Caco-2 (cell line): Measurements from ENCODE around the gene MOB2. TPM values are rescaled to one million over a fixed set of nuclear protein-coding genes. Genes with fewer than 3 reads are reported as not detected.

Experiments used
- BruUV-seq: library from RNA; stranded (reverse); fragments of 400-500 nt; replicated peaks from 2 replicates; lab custom pipeline; 2021; lab: Mats Ljungman, UMichigan
- CTCF ChIA-PET: fragments of 300-600 bp; sonication (Branson Sonifier 250); formaldehyde crosslinking; loops from one replicate; lab custom pipeline; 2022; ENCODE audit warnings: antibody characterized with exemption; lab: Charles Lee
- POLR2A ChIA-PET: fragments of 300-600 bp; sonication (Branson Sonifier 250); formaldehyde crosslinking; loops from one replicate; lab custom pipeline; 2022; ENCODE audit warnings: antibody characterized with exemption; lab: Charles Lee
- DNase-seq, 2 experiments: peaks; one replicate each; pipeline versions ENCODE4 v3.0.0 to v3.0.0-alpha.2; 2020 to 2022
- H3K27me3 ChIP-seq: replicated peaks from 2 replicates; pipeline ENCODE4 v1.6.0; 2011; ENCODE audit warnings: low read length; ENCODE audit not compliant: control insufficient read depth, insufficient read depth
- H3K36me3 ChIP-seq: 2 replicates; pipeline ENCODE4 v1.5.1; 2011; ENCODE audit warnings: low read length; ENCODE audit not compliant: control insufficient read depth, insufficient read depth
- H3K4me1 ChIP-seq: fragments of 250-450 bp; sonication (Bioruptor Pico); 2 replicates; pipeline ENCODE4 v1.5.1; 2020; ENCODE audit warnings: mild to moderate bottlenecking
- H3K4me3 ChIP-seq: 2 replicates; pipeline ENCODE4 v1.5.1; 2011; ENCODE audit warnings: low read depth, mild to moderate bottlenecking, control low read depth, low read length
- H3K9me3 ChIP-seq: fragments of 250-450 bp; sonication (Bioruptor Pico); 2 replicates; pipeline ENCODE4 v1.5.1; 2020; ENCODE audit warnings: mild to moderate bottlenecking, moderate library complexity
- H3K27ac Mint-ChIP-seq: one replicate; pipeline ENCODE4 v1.8.0; 2022; ENCODE audit warnings: mixed read lengths; ENCODE audit not compliant: unreplicated experiment
- H3K27me3 Mint-ChIP-seq: one replicate; pipeline ENCODE4 v1.8.0; 2022; ENCODE audit warnings: mixed read lengths; ENCODE audit not compliant: insufficient read depth, unreplicated experiment
- H3K36me3 Mint-ChIP-seq: one replicate; pipeline ENCODE4 v1.8.0; 2022; ENCODE audit warnings: mild to moderate bottlenecking, mixed read lengths; ENCODE audit not compliant: insufficient read depth, unreplicated experiment
- H3K4me1 Mint-ChIP-seq: one replicate; pipeline ENCODE4 v1.8.0; 2022; ENCODE audit warnings: low read depth, mixed read lengths; ENCODE audit not compliant: unreplicated experiment
- H3K4me3 Mint-ChIP-seq: one replicate; pipeline ENCODE4 v1.8.0; 2022; ENCODE audit warnings: mild to moderate bottlenecking, moderate library complexity, mixed read lengths; ENCODE audit not compliant: unreplicated experiment
- H3K9me3 Mint-ChIP-seq: one replicate; pipeline ENCODE4 v1.8.0; 2022; ENCODE audit warnings: mixed read lengths; ENCODE audit not compliant: unreplicated experiment
- intact Hi-C: fragments of 100-400 bp; cut with micrococcal nuclease; formaldehyde crosslinking; loops from one replicate; pipeline ENCODE4 v1.10.0; 2022; ENCODE audit not compliant: unreplicated experiment
- total RNA-seq: library from RNA; stranded (reverse); gene quantifications from 2 replicates; pipeline ENCODE4 v1.2.3, GENCODE V29; 2022
- TF ChIP-seq, protein P1 (sequence below), 2 experiments: fragments of 200-600 bp in 1 of 2; IDR thresholded peaks; 1 replicate in 1 of 2; 2 replicates in 1 of 2; pipeline versions ENCODE4 v1.5.1 to v1.8.0; 2011 to 2022; ENCODE audit warnings: antibody characterized with exemption in 1 of 2, control low read depth in 1 of 2, inconsistent platforms in 1 of 2, low read depth in 1 of 2, low read length in 1 of 2, mild to moderate bottlenecking in 1 of 2, moderate library complexity in 1 of 2; ENCODE audit not compliant: insufficient read depth in 1 of 2, severe bottlenecking in 1 of 2, unreplicated experiment in 1 of 2

Gene MOB2
- total RNA-seq, 1 experiment from 2014 or later, result 32.7 TPM

DNA sequence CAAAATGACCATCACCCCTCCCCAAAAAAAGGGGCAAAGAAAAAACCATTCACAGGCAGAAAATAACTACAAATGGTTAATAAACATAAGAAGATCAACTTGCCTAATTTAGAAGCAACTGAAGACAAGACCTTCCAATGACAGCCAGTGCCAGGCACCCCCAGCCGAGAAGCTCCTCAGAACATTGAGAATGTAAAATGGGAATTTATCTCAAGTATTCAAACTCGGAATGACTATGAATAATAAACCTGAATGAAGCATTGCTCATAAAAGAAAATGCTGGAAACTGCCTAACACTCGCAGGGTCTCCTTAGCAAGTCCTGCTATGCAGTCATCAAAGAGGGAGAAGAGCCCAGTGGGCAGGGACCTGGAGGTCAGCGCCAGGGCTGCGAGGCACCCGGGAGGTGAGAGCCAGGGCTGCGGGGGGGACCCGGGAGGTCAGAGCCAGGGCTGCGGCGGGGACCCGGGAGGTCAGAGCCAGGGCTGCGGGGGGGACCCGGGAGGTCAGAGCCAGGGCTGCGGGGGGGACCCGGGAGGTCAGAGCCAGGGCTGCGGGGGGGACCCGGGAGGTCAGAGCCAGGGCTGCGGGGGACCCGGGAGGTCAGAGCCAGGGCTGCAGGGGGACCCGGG is 23.2 kb upstream of the MOB2 start:
- Histone ChIP-seq H3K4me1 (no peaks in the 10 kb centered on the region), H3K27me3 (no peaks in the 10 kb centered on the region), H3K4me3 (no peak overlapping the region), H3K9me3 (no peaks in the 10 kb centered on the region), H3K36me3 (no peaks in the 10 kb centered on the region)
- DNase-seq, result no peak
- H3K4me3 Mint-ChIP-seq, result no peak overlapping the region
- H3K27ac Mint-ChIP-seq, result no peak overlapping the region
- TF ChIP-seq, protein P1, sequence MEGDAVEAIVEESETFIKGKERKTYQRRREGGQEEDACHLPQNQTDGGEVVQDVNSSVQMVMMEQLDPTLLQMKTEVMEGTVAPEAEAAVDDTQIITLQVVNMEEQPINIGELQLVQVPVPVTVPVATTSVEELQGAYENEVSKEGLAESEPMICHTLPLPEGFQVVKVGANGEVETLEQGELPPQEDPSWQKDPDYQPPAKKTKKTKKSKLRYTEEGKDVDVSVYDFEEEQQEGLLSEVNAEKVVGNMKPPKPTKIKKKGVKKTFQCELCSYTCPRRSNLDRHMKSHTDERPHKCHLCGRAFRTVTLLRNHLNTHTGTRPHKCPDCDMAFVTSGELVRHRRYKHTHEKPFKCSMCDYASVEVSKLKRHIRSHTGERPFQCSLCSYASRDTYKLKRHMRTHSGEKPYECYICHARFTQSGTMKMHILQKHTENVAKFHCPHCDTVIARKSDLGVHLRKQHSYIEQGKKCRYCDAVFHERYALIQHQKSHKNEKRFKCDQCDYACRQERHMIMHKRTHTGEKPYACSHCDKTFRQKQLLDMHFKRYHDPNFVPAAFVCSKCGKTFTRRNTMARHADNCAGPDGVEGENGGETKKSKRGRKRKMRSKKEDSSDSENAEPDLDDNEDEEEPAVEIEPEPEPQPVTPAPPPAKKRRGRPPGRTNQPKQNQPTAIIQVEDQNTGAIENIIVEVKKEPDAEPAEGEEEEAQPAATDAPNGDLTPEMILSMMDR (IDR thresholded peaks at IDR 0.05; ENCODE audit: insufficient read depth in 1 of 2, low read depth in 1 of 2, low read length in 1 of 2, severe bottlenecking in 1 of 2, unreplicated experiment in 1 of 2), result no peak
- POLR2A ChIA-PET, result interaction anchor here (0.5 kb wide), 1 partner anchor 48 kb away, joined by 8 read pairs; no protein-coding TSS in a partner anchor
- peaks cover 12% of the 10 kb centered on the region for H3K4me1 Mint-ChIP-seq
- intact Hi-C loops, result no loop called here
- no peaks in the 10 kb centered on the region for H3K9me3 Mint-ChIP-seq
- CTCF ChIA-PET, result no interaction called here
- no TSS peak for BruUV-seq
- H3K27me3 Mint-ChIP-seq, result no peaks in the 10 kb centered on the region
- H3K36me3 Mint-ChIP-seq, result peaks cover 4% of the 10 kb centered on the region

DNA sequence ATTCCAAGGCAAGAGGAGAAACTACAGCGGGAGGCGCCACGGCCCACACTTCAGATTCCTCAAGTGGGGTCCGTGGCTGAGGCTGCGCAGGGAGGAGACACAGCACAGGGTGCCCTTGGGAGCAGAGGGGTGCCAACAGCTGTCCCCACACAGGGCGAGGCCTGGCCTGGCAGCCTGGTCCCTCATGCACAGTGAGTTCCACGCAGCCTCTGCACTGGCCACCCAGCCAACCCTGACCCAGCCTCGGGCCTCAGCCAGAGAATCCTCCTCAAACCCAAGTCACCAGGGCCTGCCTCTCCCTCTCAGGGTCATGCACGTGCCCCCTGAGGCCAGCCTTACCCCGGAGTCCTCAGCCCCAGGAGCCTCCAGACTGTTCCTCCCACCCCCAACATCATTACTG is 22.4 kb upstream of the MOB2 start:
- Histone ChIP-seq H3K27me3 (no peaks in the 10 kb centered on the region), H3K36me3 (no peaks in the 10 kb centered on the region), H3K4me1 (no peaks in the 10 kb centered on the region), H3K4me3 (no peak overlapping the region), H3K9me3 (no peaks in the 10 kb centered on the region)
- H3K36me3 Mint-ChIP-seq, result no peaks in the 10 kb centered on the region
- intact Hi-C loops, result no loop called here
- CTCF ChIA-PET, result no interaction called here
- H3K9me3 Mint-ChIP-seq, result no peaks in the 10 kb centered on the region
- POLR2A ChIA-PET, result no interaction called here
- DNase-seq, result no peak
- no peak overlapping the region for H3K4me3 Mint-ChIP-seq
- H3K4me1 Mint-ChIP-seq, result peaks cover 12% of the 10 kb centered on the region
- TF ChIP-seq, protein P1 (IDR thresholded peaks at IDR 0.05; ENCODE audit: insufficient read depth in 1 of 2, low read depth in 1 of 2, low read length in 1 of 2, severe bottlenecking in 1 of 2, unreplicated experiment in 1 of 2), result no peak
- BruUV-seq, result no TSS peak
- H3K27me3 Mint-ChIP-seq, result no peaks in the 10 kb centered on the region
- H3K27ac Mint-ChIP-seq, result no peak overlapping the region

DNA sequence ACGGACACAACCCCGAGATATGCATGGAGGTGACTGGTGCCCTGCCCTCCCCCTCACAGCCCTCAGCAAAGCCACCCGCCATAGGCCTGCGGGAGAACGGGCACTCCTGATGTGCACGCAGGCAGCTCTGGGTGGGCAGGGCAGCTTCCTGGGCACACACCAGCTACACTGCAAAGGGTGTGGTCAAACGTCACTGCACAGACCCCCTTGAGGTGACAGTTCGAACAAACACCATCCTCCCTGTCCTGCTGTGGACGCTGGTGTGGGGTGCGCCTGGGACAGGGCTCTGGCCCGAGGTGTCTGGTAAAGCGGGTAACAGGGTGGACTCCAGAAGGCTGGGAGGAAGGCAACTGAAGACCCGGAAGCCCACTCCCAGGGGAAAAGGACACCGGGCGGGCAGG is 21.9 kb upstream of the MOB2 start:
- CTCF ChIA-PET, result no interaction called here
- H3K27ac Mint-ChIP-seq, result no peak overlapping the region
- DNase-seq, result no peak

More for the DNA sequence above, 21.9 kb upstream of the MOB2 start:
- POLR2A ChIA-PET, result no interaction called here
- Mint-ChIP-seq H3K4me3 (no peak overlapping the region), H3K36me3 (no peaks in the 10 kb centered on the region), H3K9me3 (no peaks in the 10 kb centered on the region), H3K4me1 (peaks cover 11% of the 10 kb centered on the region), H3K27me3 (no peaks in the 10 kb centered on the region)
- intact Hi-C loops, result no loop called here
- BruUV-seq, result no TSS peak
- no peaks in the 10 kb centered on the region for H3K9me3 ChIP-seq
- H3K4me1 ChIP-seq, result no peaks in the 10 kb centered on the region
- no peaks in the 10 kb centered on the region for H3K27me3 ChIP-seq
- TF ChIP-seq, protein P1 (IDR thresholded peaks at IDR 0.05; ENCODE audit: insufficient read depth in 1 of 2, low read depth in 1 of 2, low read length in 1 of 2, severe bottlenecking in 1 of 2, unreplicated experiment in 1 of 2), result no peak
- no peak overlapping the region for H3K4me3 ChIP-seq
- H3K36me3 ChIP-seq, result no peaks in the 10 kb centered on the region
